Stimulated activated CD4-positive, alpha-beta T cell treated with anti-CD3 and anti-CD28 coated beads, Interleukin-12 subunit alpha, Interleukin-12 subunit beta, amount 100 ng/mL, for 48 hours (primary cell): ENCODE results near the gene CDCA5.

Experiments used
- DNase-seq, 3 donors: peaks; one replicate each; pipeline ENCODE4 v3.0.0-alpha.2; 2020; ENCODE audit warnings: low read depth in 2 of 3, low spot score in 1 of 3

Gene CDCA5, protein sequence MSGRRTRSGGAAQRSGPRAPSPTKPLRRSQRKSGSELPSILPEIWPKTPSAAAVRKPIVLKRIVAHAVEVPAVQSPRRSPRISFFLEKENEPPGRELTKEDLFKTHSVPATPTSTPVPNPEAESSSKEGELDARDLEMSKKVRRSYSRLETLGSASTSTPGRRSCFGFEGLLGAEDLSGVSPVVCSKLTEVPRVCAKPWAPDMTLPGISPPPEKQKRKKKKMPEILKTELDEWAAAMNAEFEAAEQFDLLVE

DNA sequence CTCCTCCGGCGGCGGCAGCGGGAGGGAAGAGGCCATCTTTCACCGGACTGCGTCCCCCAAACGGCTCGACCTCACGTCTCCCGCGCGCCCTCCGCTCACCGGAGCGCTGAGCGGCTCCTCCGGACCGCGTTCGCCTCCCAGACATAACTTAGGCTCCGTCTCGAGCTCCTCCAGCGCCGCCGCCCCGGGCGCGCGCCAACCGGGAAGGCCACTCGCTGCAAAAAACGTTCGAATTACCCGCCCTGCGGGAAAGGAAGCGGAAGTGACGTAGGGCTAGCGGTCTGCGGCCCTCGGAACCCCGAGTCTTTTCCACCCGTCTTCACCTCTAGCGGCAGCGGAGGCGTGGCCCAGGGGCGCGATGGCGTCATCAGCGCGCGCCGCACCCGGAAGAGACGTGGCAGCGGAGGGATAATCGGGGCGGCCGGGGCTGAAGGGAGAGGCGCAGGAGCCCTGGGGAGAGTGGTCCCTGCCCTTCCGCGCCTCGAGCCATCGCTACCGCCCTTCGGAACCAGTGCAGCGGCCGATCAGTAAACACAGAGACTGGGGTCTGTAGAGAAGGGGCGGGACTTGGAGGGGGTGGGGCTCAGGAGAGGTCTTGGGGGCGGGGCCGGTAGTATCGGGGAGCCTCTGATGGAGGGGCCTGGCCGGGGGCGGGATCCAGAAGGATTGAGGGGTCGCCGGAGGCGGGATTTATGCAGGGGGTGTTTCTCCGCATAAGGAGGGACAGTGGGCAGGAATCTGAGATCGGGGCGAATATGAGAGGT, at the start of gene CDCA5, which contains the start of gene ZFPL1:
Gene CDCA5, minus strand, starts transcription at position 207 of the 764 bp plus-strand sequence. Its CDS starts 62 bp downstream, at position 145.
Gene ZFPL1, plus strand, starts transcription at position 389 of the 764 bp plus-strand sequence. CDS start 477 bp downstream, outside the sequence.
- DNase-seq = peak; percentile 93 to 94 (median 94)

DNA sequence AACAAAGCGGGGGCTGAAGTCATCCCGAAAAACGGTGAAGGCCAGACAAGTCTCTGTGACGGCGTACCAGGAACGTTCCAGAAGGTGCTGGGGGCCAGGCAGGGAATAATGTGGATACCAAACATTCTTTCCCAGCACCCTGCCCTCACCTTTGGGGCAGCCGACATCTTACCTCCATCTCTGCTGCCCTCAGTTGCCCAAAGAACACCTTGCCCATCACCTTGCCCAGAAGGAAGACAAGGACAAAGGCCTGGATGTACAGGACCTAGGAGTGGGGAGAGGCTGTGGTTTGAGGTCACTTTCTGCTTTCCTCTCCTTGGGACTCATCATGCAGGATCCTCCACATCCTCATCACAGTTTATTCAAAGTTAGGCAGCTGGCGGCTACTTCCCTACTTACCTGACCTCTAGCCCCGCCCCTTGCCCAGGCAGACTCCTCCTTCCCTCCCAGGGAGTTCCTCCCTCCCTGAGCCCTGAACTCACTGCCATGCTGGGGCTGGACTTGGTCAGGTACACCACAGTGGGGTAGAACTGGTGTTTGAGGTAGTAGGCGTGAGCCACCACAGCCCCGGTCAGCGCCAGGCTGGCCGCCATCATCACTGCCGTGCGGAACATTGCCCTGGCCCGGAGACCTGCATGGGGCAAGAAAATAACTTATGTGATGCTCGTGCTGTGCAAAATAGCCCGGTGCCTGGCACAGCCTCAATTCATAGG, 49.3 kb upstream of the CDCA5 start:
- DNase-seq = peak in 1 of 3 donors; percentile 61

DNA sequence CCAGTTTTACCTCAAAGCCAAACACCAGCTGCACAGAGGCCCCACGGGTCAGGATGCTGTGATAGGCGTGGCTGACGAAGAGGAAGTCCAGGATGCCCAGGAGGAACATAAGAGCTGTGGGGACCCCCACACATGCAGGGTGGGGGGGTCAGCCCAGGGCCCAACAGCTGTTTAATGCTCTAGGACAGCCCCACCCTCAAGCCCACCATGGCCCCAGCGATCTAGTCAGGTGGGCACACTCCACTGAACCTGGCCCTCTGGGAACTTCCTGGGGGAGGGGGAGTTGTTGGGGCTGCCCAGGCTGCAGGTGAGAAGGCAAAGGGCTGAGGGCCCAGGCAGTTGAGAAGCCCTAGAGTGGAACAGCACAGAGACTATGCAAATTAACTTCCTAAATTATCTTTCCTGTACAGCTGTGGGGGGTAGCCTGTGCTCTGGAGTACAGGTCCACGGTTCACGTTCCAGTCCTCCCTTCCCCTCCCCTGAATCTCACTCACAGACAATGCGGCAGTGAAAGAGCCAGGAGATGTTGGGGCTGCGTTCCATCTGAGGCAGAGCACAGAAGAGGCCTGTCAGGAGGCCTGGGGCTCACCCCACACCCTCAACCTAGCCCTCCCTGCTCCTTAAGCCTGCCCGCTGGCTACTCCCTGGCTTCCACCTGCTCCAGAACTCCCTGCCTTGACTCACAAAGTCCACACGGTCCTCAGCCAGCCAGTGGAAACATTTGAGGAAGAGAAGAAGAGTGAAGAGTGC, 48.6 kb upstream of the CDCA5 start:
- DNase-seq = no peak

DNA sequence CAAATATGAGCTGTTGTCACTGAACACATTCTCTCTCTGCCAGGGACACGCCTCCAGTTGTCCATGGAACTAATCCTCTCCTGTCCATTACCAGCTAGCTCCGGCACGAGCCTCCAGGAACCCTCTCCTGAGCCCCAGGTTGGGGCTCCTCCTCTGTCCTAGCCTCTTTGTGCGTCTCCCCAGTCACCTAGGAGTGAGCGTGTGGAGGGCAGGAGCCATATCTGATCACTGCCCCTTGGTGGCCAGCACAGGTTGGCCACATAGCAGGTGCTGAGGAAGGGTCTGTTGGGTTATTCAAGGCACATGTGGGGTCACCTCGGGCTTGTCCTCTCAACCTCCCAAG, 48.0 kb upstream of the CDCA5 start:
- no peak for DNase-seq

DNA sequence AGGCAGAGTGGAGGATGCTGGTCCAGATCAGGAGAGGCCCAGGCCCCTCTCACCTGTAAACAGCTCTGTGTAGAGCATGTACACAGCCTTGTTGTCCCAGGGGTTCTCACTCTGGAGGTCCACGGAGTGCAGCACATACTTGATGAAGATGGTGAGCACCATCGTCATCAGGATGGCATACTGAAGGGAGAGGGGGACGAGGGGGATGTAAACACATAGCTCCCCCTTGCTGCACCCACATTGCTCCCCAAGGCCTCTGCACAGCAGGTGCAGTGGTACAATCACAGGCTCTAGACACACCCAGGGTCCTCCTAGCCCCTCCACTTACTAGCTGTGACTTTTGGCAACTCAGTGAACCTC, 47.6 kb upstream of the CDCA5 start:
- no peak for DNase-seq

DNA sequence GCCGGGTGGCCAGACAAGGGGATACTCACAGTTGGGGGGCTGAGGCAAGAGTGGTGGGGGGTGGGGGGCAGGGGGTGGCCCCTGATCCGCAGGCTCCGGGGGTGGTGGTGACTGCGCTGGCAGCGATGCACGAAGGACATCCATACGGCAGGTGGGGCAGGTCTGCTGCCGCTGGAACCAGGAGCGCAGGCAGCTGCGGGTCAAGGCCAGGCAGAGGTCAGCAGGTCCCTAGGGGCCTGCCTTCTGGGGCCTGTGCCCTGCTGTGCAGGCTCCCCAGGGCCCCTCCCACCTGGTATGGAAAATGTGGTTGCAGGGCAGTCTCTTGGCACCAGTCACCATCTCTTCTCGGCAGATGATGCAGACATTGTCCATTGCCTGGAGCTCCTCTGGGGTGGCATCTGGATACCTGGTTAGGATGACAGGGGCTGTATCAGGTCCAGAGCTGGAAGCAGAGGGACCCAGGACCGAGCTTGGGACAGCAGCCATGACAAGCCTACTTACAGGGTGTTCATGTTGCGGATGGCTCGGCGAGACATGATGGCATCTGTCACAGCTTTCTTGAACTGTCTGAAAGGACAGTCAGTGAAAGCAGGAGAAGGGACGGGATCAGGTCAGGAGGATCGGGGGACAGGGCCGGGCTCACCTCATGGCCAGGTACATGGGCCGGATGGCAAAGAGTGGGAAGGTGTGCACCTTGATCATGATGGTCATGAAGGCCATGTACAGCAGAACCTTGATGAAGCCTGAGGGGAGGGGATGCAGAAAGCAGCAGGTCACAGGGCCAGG, 47.0 kb upstream of the CDCA5 start:
- DNase-seq = no peak

DNA sequence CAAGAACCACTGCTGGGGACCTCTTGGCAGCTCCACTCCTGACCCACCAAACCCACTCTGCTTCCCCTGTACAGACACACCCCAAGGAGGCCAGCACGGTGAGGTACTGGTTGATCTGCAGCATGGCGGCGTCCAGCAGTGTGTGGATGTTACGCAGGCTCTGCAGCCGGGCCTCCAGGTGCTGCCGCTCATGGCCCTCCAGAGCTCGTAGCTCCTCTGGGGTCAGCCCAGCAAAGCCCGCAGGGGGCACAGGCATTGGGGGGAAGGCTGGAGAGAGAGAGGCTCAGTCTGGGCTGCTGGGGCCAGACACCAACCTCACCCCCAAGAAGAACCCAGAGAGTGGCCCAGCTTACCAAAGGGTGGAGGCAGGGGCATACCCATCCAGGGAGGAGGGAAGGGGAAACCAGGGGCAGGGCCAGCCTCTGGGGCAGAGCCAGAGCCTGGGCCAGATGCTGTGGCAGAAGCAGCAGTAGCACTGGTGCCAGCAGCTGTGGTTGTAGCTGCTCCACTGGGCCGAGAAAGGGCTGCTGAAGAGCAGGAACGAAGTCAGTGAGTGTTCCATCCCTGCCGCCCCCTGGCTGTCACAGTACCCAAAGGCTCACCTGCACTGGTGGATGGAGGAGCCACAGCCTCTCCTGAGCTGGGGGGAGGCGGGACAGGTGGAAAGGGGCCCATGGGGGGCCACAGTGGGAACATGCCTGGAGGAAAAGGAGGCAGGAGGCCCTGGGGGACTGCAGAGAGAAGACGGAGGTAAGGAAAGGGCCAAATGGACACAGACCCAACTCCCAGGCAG, 46.0 kb upstream of the CDCA5 start:
- DNase-seq = no peak

DNA sequence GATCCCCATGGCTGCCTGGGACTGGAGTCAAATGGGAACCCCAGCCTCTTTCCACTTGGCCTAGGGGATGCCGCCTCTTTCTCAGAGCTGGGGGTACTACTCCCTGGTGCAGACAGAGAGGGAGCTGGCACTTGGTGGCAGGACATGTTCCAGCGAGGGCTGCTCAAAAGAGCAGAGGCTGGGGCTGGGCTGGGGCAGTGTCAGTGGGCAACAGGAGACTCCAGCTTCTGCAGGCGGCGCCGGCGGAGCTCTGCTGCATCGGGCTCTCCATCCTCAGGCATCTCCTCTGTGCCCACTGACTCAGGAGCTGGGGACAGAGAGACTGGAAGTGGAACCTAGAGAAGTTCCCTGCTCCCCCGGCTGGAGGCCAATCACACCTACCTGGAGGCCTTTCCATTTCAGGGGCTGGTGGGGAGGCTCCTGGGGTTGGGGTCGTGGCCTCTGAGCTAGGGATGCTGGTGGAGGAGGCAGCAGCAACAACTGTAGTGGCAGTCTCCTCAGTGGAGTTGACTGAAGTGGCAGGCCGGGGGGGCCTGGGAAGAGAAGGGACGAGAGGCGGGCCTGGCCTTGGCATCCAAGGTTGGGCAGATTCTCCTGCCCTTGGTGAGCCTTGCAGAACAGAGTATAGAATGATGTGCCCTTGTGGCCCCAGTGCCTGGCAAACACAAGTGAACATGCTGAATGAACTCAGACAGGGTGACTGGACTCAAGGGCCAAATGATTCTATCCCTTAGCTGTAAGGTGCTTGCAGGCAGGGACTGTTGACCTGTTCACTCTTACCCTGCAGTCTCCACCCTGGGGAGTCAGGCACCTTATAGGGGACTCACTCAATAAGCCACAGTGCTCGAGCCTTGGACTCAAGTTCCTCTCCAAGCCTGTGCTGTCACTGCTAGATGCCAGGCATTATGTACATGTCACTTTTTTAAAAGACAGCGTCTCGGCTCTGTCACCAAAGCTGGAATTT, 44.6 kb upstream of the CDCA5 start:
- DNase-seq = no peak

DNA sequence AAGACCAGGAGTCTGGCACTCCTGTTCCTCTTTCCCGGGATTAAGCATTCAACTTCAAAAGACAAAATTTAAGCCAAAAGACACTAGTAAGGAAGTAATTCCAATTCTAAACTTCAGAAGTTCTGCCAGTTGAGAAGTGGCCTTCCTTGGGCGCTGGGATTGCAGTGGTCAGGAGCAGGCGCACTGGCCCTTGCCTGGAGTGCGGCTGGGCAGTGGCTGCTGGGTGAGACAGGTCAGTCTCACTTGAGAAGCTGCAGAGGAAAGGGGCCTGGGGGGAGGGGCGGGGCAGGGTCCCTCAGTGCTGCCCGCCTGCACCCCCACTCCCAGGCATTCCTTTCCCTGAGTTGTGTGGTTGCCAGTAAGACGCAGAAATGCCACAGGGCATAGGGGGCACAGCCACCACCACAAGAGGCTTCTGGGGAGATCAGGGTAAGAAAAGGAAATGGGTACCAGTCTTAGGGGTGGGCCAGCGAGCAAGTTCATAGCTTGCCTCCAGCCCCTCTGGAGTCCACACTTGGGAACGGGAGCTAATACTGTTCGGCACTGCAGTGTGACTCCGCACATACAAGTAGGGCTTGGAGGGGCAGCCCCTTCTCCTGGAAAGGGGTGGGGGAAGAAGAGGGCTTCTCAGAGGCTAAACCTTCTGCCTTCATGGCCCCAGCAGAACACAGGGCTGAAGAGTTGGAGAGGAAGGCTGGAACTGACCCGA, 43.8 kb upstream of the CDCA5 start:
- DNase-seq = no peak

DNA sequence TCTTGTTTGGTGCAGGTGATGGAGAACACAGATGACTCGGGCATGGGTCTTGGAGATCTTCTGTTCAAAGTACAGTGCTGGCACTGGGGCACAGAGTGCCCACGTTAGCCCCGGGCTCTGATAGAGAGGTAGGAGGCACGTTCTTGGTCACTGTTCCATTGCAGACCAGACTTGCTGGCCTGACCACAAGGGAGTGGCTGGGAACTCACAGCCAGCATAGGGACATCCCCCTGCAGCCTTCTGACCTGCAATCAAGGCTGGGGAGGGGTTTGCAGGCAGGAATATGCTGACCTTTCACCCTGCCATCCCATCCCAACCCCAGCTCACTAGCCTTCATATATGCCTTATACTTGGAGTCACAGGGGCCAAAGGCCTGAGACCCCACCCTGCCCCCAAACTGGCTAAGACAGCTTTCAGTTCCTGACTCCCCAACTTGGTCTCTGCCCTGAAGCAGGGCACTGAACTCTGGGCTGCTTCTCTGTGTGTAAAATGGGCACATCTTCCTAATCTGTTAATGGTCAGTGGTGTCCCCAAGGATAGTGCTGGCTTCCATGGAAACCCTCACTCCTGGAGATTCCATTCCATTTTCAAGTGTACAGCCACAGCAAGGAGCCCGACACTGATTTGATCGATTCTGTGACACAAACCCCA, 42.9 kb upstream of the CDCA5 start:
- DNase-seq = no peak

DNA sequence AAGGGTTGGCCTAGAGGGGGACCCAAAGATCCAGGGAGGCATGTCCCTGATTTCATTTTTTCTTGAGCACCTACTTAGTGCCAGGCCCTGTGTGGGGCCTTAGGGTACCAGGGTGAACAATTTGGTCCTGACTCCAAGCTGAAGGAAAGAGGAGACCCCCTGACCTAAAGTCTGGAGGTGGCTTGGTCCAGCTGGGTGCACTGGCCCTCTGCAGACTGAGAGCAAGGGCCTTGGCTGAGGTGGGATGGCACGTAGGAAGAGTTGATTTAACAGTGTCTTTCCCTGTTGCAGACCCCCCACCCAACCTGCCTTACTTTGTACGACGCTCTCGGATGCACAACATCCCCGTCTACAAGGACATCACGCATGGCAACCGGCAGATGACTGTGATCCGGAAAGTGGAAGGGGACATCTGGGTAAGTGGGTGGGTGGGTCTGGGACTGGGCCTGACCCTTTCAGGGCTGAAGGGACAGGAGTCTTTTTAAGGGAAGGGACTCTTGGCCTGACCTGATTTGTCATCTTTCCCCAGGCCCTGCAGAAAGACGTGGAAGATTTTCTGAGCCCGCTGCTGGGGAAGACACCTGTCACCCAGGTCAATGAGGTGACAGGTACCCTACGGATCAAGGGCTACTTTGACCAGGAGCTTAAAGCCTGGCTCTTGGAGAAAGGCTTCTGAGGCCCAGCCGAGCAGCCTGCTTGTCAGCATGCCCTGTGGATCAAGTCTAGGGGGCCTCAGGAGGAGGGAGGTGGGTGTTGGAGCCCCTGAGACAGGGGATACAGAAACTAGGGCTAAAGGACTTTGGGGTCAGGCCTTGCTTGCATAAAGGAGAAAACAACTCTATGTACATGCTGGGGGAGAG, 41.6 kb upstream of the CDCA5 start:
- DNase-seq = no peak

DNA sequence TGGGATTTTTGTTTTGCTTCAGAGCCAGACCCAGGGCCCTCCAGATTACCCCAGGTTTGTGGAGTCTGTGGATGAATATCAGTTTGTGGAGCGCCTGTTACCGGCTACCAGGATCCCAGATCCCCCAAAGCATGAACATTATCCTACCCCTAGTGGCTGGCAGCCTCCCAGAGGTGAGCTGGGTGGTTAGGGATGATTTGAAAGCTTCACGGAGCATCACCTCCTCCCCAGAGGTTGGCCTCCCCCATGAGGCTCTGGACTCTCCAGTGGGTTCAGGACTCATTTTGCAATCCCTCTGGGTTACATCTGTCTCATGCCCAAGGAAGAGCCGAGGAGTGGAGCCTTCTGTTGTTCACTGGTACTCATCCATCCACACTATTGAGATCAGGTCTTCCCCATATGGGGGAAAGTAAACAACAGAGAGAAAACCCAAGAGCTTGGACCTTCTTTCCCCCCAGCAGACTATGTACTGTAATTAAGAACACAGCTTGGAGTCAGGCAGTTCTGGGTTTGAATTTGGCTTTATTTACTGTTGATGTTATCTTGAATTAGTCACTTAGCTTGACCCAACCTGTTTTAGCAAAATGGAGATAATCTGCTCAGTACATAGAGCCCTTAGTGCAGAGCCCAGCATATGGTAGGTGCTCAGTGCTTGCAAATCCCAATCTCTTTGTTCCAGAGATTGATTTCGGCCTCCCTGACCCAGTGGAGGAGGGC, 40.8 kb upstream of the CDCA5 start:
- no peak for DNase-seq

DNA sequence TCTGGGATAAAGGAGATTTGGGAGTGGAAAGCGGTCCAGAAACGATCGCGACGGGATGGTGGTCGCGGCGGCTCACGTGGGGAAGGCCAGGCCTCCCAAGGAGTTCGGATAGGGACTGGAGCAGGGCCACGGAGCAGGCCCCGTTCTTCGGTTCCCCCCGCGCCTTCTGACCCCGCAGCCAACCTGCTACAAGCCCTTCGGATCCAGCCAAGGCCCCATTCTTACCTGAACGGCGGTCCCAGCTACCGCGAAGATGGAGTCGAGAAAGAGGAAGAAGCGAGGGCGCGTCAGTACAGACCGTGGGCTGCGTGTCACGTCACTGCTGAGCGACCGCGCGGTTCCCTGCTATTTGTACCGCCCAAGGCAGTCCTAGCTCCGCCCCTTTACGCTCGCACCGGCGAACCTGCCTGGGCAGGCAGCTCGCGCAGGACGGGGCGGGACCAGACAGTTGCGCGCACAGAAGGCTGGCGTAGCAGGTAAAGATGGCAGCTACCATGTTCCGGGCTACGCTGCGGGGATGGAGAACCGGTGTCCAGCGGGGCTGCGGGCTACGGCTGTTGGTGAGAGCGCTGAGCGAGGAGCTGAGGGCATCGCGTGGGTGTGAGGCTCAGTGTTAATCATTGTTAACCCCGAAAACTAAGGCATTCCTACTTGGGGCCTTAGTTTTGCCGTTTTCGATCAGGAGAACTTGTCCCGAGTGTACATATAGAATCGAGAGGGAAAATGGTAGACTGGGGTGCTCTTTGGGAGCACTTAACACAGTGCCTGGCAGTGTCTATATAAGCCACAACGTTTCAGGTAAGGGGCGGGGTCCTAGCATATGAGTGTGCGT, 38.2 kb upstream of the CDCA5 start, which contains the start of the genes FAU and MRPL49:
Gene FAU, minus strand, starts transcription at position 270 of the 832 bp plus-strand sequence. CDS start 321 bp downstream, outside the sequence.
Gene MRPL49, plus strand, starts transcription at position 457 of the 832 bp plus-strand sequence. Its CDS starts 26 bp downstream, at position 483.
- DNase-seq = peak; percentile 97 to 99 (median 97)

DNA sequence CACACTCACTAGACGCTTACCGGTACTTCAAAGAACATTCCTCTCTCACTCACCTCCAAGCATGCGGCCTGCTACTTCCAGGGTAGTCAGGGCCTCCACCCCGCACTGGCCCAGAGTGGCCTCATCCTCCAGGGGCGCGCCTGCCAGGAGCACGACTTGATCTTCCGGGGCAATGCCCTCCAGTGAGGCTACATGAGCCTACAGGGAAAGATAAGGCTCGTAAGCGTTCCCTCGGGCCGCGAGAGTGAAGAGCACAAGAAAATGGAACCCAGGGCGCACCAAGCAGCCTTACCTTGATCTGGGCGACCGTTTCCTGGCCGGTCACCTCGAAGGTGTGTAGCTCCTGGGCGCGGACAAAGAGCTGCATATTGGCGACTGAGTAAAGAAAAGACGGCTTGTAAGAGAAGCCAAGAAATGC, 37.6 kb upstream of the CDCA5 start:
- DNase-seq = no peak

DNA sequence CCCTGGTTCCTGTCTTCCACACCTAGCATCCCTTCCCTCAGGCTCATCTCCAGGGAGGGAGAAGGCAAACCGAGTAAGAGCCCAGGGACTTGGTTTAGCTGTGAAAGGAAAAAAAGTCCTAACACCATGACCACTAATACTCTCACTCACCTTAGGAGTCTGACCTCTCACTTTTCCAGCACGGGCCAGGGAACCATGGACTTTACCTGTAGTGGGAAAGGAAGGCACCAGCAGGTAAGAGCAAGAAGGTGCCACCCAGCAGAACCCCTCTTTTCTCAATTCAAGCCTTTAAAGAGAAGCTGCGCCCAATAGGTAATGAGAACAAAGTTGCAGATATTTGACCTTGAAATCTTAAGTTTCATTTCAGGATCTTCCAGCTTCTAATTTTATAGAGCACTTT, 37.0 kb upstream of the CDCA5 start:
- no peak for DNase-seq
